HK-2 (cell line): ENCODE data around the gene TSHZ3.

Experiments
- DNase-seq: peaks from one replicate; pipeline ENCODE4 v3.0.0-alpha.2; 2018; ENCODE audit not compliant: unreplicated experiment

TSHZ3 gene

DNA sequence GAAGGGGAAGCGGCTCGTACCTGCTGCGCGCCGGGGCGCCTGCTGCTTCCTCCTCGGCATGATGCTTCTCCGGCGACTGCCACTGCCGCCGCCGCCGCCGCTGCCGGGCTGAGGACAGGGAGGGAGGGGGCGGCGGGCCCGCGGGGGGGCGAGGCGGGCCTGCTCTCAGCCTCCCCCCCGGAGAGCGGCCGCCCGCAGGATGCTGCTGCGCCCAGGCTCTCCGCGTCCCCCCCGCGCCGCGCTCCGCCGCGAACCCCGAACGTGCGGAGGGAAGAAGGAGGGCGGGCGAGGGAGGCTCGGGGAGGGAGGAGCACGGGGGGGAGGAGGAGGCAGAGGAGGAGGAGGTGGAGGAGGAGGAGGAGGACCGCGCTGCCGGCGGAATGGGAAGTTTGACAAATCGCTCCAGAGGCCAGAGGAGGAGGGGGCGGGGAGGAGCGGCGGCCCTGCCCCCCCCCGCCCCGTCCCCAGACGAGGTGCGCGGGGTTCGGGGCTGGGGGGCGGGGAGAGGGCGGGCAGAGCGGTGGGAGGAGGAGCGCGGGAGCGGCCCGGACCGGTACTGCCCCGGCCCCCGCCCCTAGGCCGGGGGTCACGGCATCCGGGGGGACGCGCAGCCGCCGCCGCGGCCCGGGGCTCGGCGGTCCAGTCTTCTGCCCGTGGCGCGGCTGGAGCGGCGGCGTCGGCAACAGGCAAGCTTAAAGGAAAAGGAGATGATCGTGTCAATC is at the start of gene TSHZ3:
Gene TSHZ3, minus strand, starts transcription at position 277 of the 722 bp plus-strand sequence. Its CDS starts 217 bp downstream, at position 60.
- DNase-seq: no peak

DNA sequence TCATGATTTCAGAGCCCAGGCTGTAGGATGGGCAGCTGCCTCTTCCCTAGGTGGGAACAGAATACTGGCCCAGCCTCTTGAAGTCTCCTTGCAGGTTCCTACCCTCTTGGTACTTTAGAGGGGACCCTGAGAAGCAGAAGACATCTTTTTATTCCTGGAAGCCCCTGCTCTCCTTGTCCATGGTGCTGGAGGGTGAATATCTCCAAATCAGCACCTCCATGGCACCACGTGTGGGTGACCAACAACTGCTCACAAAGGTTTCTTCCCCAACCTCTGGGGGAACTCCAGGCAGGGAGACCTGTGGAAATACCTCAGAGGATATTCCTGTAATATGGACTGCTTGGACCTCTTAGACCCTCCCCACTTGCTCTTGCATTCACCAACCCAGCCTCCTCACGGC is 48.1 kb upstream of the TSHZ3 start:
- DNase-seq: no peak

DNA sequence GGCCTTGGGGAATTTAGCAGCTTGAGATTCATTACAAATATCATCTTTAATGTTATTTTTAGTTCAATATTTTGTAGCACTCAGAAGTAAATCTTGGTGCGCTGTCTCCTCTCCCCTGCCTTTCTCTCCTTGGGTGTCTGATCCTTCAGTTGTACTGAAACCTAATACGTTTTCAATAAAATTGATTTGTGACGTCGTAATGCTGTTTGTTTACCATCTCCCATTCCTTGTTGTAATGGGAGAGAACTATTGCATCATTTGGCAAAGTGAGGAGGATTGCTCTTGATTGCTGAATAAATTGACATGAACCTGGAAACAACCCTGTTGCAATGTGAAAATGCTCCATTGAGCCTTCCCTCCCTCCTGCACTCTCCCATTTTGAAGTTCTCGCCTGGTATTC is 43.2 kb upstream of the TSHZ3 start:
- no peak for DNase-seq

DNA sequence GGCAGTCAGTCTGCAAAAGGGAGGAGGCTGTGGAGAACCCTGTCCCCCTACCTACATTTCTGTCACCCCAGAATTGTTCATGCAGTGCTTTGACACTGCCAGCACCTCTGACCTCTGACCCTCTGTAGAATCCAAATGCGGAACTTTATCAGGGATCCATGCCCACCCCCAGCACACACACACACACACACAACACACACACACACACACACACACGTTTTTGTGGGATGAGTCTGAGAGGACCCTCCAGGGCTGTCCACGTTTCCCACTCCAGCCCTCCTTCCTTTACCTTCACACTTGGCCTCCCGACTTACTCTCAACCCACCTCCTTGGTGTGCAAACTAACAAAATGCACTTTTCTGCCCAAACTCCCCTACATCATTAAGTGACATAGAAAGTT is 42.3 kb upstream of the TSHZ3 start:
- DNase-seq: no peak

GRCh38 chr19:31390711-31391110 is 41.5 kb upstream of the TSHZ3 start:
- no peak for DNase-seq

DNA sequence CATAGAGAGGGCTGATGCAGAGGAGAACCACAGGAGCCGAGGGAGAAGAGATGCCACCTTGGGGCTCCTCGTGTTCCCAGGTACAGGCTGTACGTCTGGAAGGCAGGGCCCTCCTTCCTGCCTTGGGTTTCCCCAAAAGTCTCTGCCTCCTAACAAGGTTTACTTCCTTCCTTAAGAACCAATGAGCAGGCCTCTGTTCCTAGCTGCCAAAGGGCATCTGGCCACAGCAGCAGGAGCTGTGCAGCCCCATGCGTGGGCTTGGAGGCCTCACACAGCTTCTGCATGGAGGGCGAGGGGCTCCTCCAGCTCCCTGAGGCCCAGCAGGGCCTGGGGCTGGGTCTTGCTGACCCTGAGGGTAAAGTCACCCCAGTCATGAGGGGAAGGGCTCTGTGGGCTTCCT is 40.6 kb upstream of the TSHZ3 start:
- DNase-seq: no peak

- no peak for DNase-seq
These were observed 38.6 kb upstream of the TSHZ3 start for GRCh38 chr19:31387717-31388301.

GRCh38 chr19:31386806-31387205 is 37.6 kb upstream of the TSHZ3 start:
- DNase-seq: no peak

DNA sequence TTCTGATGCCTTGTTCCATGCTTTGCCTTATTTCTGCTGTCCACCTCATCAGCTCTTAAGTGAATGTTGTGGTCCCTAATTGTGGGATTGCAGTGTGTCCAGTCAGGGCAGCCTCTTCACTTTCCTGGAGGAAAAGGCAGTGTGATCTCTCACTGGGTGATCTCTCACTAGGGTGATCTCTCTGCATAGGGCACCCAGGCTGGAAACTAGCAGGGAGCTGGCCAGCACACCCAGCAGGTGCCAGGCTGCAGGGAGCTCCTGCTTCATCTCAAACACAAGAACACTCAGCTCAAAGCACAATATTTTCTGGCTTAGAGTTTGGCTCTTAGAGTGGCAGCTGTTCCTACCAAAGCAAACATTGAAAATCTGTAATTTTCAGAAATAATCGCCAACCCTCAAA is 36.5 kb upstream of the TSHZ3 start:
- no peak for DNase-seq

- no peak for DNase-seq
These were observed 34.3 kb upstream of the TSHZ3 start for GRCh38 chr19:31383553-31383952.

GRCh38 chr19:31380854-31381253 is 31.6 kb upstream of the TSHZ3 start:
- no peak for DNase-seq

DNA sequence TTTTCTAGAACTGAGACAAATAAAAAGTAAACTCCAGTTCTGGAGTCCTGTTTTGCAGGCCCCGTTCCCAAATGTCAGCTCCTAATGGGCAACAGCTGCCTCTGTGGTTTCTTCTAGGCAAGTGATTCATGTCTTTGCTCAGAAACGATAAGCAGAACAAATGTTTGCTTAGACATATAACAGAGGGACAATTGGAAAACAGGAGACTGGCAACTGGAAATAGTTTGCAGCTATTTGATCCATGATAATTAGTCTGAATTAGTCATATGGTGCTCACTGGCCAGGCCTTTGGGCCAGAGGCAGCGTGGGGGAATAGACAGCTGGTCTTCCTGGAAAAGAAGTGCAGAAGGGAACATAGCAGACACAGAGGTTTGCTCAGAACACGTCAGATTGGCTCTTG is 29.2 kb upstream of the TSHZ3 start:
- DNase-seq: no peak

GRCh38 chr19:31377736-31378135 is 28.5 kb upstream of the TSHZ3 start:
- no peak for DNase-seq

GRCh38 chr19:31372246-31372781 is 23.1 kb upstream of the TSHZ3 start:
- DNase-seq: no peak

DNA sequence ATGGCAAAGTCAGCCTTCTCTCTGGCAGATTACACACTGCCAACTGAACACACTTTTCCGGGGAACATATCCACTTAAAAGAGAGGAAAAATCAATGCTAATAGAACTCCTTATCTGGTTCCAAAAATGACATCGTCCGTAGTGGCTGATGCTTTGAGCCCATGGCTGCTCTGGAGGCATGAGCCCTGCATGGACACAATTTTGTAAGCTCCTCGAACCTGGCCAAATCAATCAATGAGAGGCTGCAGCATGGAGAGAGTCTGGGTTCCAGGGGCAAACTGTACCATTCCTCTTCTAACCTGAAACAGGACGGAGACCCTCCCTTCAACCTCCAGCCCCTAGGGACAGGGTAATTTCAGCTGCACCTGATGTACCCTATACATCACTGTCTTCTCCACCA is 21.0 kb upstream of the TSHZ3 start:
- no peak for DNase-seq

GRCh38 chr19:31364963-31365362 is 15.7 kb upstream of the TSHZ3 start:
- no peak for DNase-seq

DNA sequence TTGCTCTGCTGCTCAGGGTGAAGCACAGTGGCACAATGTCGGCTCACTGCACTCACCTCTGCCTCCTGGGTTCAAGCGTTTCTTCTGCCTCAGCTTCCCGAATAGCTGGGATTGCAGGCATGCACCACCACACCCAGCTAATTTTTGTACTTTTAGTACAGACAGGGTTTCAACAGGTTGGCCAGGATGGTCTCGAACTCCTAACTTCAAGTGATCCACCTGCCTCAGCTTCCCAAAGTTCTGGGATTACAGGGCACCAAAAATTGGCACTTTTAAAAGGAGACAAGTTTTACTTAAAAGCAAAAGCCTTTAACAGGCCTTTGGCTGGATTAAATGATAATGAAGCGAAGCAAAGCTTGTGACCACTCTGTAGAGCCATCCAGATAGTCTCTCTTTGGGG is 12.5 kb upstream of the TSHZ3 start:
- no peak for DNase-seq

DNA sequence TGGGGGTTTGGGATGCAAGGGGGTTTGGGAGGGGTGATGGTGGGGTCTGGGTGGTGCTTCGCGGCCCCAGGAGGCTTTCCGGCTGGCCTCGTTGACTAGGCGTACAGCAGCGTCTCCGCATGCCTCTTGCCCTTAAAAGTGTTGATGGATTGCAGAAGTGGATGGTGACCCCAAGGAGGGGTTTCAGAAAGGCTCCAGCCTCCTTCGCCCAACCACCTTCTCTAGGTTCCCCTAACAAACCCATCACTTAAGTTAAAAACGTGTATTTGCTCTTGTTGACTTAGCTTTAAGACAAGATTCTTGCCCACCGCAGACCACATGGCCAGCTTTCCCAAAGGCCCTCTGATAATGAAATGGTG is 8.1 kb upstream of the TSHZ3 start:
- no peak for DNase-seq

- DNase-seq: peak; percentile 9
These were observed 7.5 kb upstream of the TSHZ3 start for GRCh38 chr19:31356587-31357314.

DNA sequence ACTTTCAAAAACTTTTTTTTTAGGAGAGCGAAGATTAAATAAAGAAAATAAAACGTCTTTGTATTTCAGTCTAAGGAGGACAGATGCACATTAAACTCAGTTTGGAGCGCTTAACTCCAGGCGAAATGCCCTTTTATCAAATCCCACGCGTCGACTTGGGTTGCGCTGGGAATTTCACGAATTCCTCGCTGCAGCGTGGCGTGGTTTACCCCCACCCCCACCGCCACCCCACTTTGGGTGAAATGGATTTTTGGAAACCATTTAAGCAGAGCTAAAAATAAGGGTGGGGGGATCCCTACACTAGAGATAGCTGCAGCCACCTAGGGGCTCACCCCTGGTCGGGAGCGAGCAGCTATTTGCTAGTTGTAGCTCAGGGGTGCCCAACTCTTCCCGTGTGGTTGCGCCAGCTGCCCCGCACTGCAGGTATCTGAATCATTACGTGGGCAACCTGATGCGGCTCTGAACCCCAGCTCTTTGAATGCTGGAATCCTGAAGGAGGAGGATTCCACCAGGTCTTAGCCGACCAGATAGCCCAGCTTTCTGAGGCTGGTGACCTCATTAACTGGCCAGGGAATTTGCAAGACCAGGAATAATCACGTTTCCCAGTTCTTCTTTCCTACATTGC is 6.5 kb upstream of the TSHZ3 start:
- no peak for DNase-seq

GRCh38 chr19:31354799-31355664 is 5.8 kb upstream of the TSHZ3 start:
- DNase-seq: no peak

DNA sequence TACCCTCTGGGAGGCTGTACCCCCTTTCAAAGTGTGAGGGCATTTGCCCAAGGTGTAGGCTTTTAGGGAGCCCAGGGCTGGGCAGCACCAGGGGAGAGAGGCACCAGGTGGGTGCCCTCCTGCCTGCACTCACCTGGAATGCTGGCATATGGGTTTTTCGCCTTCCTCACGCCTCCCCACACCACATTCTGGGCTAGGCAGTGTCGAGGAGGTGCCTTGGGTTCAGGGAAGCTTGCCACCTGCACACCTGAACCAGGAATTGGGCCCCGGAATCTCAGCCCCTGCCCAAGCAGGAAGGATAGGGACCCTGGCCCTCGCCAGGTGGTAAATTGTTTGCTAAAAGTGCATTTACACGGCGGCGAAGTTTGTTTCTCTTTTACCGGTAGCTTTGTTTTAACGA is 5.1 kb upstream of the TSHZ3 start:
- DNase-seq: no peak
